ENCODE data around the gene ELOVL5.
"Not testable (repeated sequence)": the region's sequence is repeated elsewhere in the genome, so short reads cannot be mapped to it uniquely, and the experiment has no call there.

ELOVL5 gene

GRCh38 chr6:53348371-53349208, at the start of gene ELOVL5:
Gene ELOVL5, minus strand, starts transcription at chr6:53348950. Its CDS starts 53,251 bp downstream, at chr6:53295699.
- peak; percentile 96 for DNase-seq

DNA sequence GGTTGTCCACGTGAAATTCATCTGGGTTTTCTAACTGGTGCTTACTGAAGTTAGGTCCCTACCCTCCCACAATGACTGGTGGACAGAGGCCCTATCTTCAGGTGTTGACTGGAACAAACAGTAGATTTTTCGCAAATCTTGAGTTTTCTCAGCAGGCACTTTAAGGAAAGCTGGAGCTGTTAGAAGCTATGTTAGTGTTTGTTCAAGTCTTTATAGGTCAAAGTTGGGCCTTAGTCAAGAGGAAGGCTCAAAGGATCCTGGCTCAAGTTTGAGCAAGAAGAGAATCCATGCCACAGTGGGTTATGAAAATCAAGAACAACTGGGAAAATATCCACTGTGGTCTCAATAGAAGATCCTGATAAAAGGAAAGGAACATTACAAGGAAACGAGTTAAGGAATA, 48.5 kb upstream of the ELOVL5 start:
- no peak for DNase-seq

GRCh38 chr6:53395986-53396385, 47.2 kb upstream of the ELOVL5 start:
- DNase-seq, result no peak

DNA sequence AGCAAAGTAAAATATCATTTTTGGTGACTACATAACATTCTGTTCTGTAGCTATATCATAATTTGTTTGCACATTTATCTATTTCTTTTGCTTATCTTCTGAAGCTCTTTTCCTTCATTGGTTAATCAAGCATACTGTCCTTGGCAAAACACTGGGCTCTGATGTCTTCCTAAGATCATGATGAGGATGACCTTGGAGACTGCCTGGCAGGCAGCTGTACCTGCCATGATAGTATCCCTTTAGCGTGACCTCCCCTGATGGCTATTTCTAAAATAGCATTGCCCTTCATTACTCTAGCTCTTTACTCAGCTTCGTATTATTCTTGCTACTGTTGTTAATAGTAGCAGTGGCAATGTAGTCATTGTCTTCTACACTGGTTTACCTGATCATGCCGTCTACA, 46.0 kb upstream of the ELOVL5 start:
- no peak for DNase-seq

DNA sequence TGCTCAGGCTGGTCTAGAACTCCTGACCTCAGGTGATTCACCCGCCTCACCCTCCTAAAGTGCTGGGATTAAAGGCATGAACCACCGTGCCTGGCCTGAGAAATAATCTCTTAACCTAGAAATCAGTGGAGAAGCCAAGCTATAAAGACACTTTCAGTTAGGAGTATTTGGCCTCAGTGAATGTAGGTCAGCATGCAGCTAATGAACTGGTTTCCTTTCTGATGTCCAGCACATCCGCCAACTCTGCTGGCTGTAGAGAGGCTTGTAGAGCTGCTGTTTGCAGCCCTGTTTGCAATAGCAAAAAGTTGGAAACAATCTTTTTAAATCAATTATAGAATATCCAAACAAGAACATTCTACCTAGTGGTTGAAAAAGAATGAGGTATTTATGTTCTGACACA, 42.4 kb upstream of the ELOVL5 start:
- DNase-seq, result no peak

DNA sequence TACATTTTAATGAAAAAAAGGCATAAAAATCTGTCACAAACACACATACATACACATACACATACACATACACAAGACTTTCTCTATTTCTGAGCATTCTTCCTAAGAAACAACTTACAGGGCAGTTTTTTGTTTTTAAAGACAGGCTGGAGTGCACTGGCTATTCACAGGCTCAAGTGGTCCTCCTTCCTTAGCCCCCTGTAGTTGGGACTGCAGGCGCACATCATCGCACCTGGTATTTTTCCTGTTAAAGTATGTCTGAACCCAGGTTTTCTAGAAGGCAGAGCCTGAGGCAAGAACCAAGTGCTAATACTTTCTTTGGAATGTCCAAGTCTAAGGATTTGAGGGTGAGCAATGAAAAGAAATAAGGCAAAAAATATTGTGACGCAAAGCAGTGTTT, 41.3 kb upstream of the ELOVL5 start:
- DNase-seq, result no peak

GRCh38 chr6:53388615-53389014, 39.9 kb upstream of the ELOVL5 start:
- not testable (repeated sequence) for DNase-seq

DNA sequence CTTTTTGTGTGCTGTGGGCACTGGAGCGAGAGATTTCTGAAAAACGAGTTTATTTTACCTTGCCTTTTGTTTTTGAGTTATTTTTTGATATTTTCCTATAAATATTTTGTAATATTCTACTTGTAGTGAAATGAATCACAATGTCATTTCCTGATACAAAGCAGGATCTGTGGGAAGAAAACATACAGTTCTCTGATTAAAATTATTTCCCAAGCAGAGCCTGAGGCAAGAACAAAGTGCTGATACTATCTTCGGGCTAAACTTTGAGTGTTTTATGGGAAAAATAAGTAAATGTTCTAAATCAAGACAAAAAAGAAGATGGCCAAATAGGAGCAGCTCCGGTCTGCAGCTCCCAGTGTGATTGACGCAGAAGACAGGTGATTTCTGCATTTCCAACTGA, 33.7 kb upstream of the ELOVL5 start:
- DNase-seq, result no peak

- DNase-seq, result no peak
Measured at GRCh38 chr6:53378208-53378607, 29.5 kb upstream of the ELOVL5 start.

DNA sequence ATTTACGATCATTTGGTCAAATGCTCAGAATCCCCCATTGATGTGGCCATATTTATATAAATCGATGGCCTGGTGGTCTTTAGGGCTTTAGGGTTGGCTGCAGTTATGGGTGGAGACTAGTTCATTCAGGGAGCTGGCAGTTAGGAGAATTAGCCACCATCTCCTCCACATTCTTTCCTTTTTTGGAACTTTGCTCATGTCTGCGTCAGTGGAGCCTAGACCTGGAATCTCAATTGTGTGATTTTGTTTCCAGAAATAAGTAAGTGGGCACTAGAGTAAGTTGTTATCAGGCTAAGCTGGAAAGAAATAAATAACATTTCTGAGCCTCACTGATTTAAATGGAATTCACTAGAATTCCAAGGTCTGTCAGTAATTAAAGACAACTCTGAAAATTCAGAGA, 29.0 kb upstream of the ELOVL5 start:
- DNase-seq, result no peak

DNA sequence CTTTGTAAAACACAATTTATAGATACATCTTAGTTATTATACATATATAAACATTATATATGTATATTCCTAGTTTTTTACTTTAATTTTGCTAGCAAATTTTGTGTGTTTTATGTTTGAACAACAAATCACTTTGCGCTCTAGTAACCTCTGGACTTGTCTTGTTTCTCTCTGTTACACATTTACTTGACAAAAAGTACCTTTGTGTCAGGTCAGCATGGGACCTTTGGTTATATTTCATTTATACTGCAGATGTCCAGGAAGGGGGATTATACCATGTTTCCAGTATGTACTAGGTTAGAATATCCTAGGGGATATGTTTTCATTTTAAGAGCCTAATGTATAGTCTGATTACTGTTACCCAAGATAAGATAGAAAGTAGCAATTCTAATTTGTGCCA, 28.5 kb upstream of the ELOVL5 start:
- no peak for DNase-seq

- no peak for DNase-seq
Measured at GRCh38 chr6:53376661-53377226, 28.0 kb upstream of the ELOVL5 start.

DNA sequence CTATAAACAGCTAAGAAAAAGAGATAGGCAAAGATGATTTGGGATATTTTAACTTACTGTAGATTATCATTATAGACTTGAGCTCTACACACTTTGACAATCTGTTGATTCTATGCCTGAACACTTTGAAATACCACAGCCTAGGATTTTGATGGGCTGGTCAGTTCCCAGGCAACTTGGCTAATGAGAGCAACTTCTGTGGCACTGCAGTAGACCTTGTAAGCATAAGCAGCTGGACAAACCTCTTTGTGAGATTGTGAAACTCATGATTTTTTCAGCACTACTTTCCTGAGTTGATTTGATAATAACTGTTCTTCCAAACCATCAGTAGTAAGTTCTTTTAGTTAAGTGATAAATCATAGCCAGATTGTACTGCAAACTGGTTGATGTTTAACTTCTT, 27.1 kb upstream of the ELOVL5 start:
- DNase-seq, result no peak

GRCh38 chr6:53373638-53374037, 24.9 kb upstream of the ELOVL5 start:
- DNase-seq, result no peak

GRCh38 chr6:53369876-53370515, 21.2 kb upstream of the ELOVL5 start:
- DNase-seq, result peak; percentile 36

- no peak for DNase-seq
Measured at GRCh38 chr6:53369051-53369450, 20.3 kb upstream of the ELOVL5 start.

- no peak for DNase-seq
Measured at GRCh38 chr6:53366128-53366641, 17.4 kb upstream of the ELOVL5 start.

DNA sequence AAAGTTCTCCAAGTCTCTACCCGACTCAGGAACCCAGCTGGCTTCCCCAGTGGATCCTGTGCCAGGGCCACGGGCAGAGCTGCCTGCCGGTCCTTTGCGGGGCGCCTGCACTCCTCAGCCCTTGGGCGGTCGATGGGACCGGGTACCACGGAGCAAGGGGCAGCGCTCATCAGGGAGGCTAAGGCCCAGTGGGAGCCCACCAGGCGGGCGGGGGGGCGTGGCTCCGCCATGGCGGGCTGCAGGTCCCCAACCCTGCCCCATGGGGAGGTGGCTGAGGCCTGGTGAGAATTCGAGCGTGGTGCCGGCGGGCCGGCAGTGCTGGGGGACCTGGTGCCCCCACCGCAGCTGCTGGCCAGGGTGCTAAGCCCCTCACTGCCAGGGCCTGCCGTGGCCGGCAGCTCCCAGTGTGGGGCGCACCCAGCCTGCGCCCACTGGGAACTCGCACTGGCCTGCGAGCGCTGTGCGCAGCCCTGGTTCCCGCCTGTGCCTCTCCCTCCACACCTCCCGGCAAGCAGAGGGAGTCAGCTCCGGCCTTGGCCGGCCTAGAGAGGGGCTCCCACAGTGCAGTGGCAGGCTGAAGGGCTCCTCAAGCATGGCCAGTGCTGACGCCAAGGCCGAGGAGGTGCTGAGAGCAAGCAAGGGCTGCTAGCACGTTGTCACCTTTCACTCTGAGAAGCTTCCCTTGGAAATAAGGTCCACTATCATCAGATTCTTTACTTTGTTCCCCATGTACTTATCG, 14.8 kb upstream of the ELOVL5 start:
- no peak for DNase-seq

DNA sequence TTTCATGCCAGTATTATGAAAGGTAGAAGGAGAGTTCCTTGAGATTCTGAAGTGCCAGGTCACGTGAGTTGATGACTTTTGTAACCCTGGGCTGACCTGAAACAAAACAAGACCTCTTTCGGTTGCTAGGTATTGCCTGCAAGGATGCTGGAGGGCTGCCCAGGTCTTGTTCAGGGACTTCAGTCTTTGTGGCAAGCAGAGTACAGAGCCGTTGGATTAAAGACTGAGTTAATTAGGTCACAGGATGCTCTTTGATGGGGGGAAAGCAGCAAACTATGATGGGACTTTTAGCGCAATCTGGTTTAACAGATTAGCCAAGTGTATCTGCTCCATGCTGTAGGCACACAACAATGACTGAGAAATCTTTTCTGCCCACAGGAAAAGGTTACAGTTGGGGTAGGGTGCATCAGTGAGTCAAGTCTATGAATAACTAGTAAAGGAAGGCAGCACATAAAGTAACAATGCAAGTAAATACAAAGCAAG, 12.8 kb upstream of the ELOVL5 start:
- DNase-seq, result peak; percentile 57

DNA sequence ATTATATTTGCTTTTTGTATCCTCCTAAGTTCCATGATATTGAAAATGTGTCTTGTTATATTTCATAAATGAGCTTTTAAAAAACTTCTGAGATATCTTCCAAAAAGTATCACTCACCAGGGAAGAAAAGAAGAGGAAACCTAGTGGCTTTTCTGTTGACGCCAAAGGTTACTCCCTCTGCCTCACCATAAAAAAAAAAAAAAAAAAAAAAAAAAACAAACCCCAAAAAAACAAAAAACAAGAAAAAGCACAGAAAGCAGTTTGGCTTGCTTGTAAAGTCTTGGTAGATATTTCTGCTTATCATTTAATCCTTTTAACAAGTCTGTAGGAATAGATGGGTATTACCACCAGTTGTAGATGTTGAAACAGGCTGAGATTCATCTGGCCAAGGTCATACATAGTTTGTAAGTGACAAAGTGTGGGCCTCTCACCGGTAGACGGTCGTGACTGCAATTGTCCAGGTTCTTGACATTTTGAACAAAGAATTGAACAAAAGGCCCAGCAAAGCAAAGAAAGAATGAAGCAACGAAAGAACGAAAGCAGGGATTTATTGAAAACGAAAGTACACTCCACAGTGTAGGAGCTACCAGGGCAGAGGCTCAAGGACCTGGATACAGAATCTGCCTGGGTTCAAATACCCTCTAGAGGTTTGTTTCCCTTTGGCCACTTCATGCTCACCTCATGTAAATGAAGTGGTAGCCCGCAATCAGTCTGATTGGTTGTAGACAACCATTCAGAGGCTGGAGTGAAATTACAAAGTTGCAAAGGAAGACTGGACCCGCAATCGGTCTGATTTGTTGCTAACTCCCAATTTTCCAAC, 11.6 kb upstream of the ELOVL5 start:
- no peak for DNase-seq

GRCh38 chr6:53359843-53360092, 11.0 kb upstream of the ELOVL5 start:
- peak; percentile 45 for DNase-seq

GRCh38 chr6:53359095-53359842, 10.5 kb upstream of the ELOVL5 start:
- peak; percentile 80 for DNase-seq
